Peyer's patch (tissue), 4 donors: ENCODE measurements around the gene ZNF514. TPM values are rescaled to one million over a fixed set of nuclear protein-coding genes. Genes with fewer than 3 reads are reported as not detected.
"Not testable (repeated sequence)": the region's sequence is repeated elsewhere in the genome, so short reads cannot be mapped to it uniquely, and the experiment has no call there.

ENCODE experiments used
- DNase-seq, 3 donors: peaks; one replicate each; pipeline ENCODE4 v3.0.0-alpha.2; 2017 to 2019
- H3K27ac ChIP-seq, 4 donors: fragments of 200-600 bp; sonication (generic); one replicate each; pipeline ENCODE4 v1.5.1; 2016 to 2019
- H3K27me3 ChIP-seq, 2 donors: fragments of 200-600 bp; sonication (generic); one replicate each; pipeline ENCODE4 v1.5.1; 2019
- H3K36me3 ChIP-seq, 3 donors: fragments of 200-600 bp; sonication (generic); one replicate each; pipeline ENCODE4 v1.5.1; 2016 to 2019
- H3K4me1 ChIP-seq, 4 donors: fragments of 200-600 bp; sonication (generic); one replicate each; pipeline ENCODE4 v1.5.1; 2016 to 2019
- H3K4me3 ChIP-seq, 4 donors: fragments of 200-600 bp; sonication (generic); 1 replicate in 3 of 4; 2 replicates in 1 of 4; pipeline ENCODE4 v1.5.1; 2016 to 2019; ENCODE audit warnings: mild to moderate bottlenecking in 1 of 4
- H3K9me3 ChIP-seq, 4 donors: fragments of 200-600 bp; sonication (generic); one replicate each; pipeline ENCODE4 v1.5.1; 2016 to 2019; ENCODE audit warnings: mild to moderate bottlenecking in 1 of 4
- POLR2A ChIP-seq, 2 donors: fragments of 450-650 bp; IDR thresholded peaks; one replicate each; pipeline ENCODE4 v1.5.1; 2017; ENCODE audit warnings: antibody characterized with exemption in 2 of 2, mild to moderate bottlenecking in 2 of 2, moderate library complexity in 2 of 2
- total RNA-seq, 4 donors: library from RNA; depleted of rRNA; stranded (reverse); fragments of >200 nt; gene quantifications; one replicate each; pipeline ENCODE4 v1.1.0, GENCODE V29; 2016
- TF ChIP-seq, protein P1 (sequence below), 6 experiments: fragments of 450-650 bp in 4 of 6; fragments of 200-600 bp in 2 of 6; sonication (generic) in 1 of 6; IDR thresholded peaks; one replicate each; pipeline ENCODE4 v1.5.1; 2017 to 2019; ENCODE audit warnings: antibody characterized with exemption in 6 of 6, mild to moderate bottlenecking in 3 of 6, moderate library complexity in 1 of 6

The ZNF514 gene
- total RNA-seq, 4 donors from 2014 or later: 14.2 to 52.0 (median 23.6) TPM

DNA sequence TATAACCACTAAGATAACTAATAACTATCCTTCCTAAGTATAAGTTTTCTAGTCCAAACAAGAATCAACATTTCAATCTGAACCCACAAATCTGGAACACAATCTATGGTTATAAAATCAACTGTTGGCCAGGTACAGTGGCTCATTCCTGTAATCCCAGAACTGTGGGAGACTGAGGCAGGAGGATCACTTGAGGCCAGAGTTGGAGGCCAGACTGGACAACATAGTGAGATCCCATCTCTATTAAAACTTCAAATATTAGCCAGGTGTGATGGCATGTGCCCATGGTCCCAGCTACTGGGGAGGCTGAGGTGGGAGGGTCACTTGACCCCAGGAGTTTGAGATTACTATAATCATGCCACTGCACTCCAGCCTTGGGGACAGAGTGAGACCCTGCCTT lies 49.3 kb downstream of the ZNF514 start:
- DNase-seq: no peak
- no peaks in the 10 kb centered on the region for H3K27me3 ChIP-seq
- no peak overlapping the region for H3K27ac ChIP-seq
- H3K4me1 ChIP-seq: peaks cover 0 to 5% (median 0%) of the 10 kb centered on the region in 4 donors
- no peak overlapping the region for H3K4me3 ChIP-seq
- TF ChIP-seq, protein P1, sequence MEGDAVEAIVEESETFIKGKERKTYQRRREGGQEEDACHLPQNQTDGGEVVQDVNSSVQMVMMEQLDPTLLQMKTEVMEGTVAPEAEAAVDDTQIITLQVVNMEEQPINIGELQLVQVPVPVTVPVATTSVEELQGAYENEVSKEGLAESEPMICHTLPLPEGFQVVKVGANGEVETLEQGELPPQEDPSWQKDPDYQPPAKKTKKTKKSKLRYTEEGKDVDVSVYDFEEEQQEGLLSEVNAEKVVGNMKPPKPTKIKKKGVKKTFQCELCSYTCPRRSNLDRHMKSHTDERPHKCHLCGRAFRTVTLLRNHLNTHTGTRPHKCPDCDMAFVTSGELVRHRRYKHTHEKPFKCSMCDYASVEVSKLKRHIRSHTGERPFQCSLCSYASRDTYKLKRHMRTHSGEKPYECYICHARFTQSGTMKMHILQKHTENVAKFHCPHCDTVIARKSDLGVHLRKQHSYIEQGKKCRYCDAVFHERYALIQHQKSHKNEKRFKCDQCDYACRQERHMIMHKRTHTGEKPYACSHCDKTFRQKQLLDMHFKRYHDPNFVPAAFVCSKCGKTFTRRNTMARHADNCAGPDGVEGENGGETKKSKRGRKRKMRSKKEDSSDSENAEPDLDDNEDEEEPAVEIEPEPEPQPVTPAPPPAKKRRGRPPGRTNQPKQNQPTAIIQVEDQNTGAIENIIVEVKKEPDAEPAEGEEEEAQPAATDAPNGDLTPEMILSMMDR (IDR thresholded peaks at IDR 0.05): no peak
- no peaks in the 10 kb centered on the region for H3K9me3 ChIP-seq
- H3K36me3 ChIP-seq: peaks cover 0 to 96% (median 8%) of the 10 kb centered on the region in 3 donors

DNA sequence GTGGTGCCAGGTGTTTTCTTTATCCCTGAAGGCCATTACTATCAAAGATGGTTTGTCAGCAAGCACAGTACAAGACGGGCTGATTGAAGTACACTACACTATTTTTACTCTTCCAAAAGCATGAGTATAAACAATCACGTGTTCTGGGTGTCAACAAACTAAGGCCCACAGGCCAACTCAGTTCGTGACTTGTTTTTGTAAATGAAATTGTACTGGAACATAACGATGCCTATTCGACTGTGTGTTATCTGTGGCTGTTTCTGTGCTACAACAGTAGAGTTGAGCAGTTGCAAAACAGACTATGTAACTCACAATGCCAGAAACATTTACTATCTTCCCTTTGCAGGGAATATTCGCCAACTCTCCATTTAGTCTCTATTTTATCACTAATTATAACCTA lies 50.4 kb downstream of the ZNF514 start:
- DNase-seq: no peak
- H3K4me3 ChIP-seq: no peak overlapping the region
- H3K27ac ChIP-seq: no peak overlapping the region
- no peaks in the 10 kb centered on the region for H3K9me3 ChIP-seq
- no peaks in the 10 kb centered on the region for H3K27me3 ChIP-seq
- H3K36me3 ChIP-seq: peaks cover 0 to 99% (median 8%) of the 10 kb centered on the region in 3 donors
- no peak for TF ChIP-seq POLR2A (IDR thresholded peaks at IDR 0.05)
- TF ChIP-seq, protein P1 (IDR thresholded peaks at IDR 0.05): no peak
- H3K4me1 ChIP-seq: no peaks in the 10 kb centered on the region

- DNase-seq: no peak
- Histone ChIP-seq H3K4me3 (no peak overlapping the region), H3K27ac (no peak overlapping the region), H3K36me3 (peaks cover 0 to 100% (median 8%) of the 10 kb centered on the region in 3 donors), H3K9me3 (no peaks in the 10 kb centered on the region), H3K4me1 (no peaks in the 10 kb centered on the region), H3K27me3 (no peaks in the 10 kb centered on the region)
- TF ChIP-seq, protein P1 (IDR thresholded peaks at IDR 0.05): no peak
Measured at GRCh38 chr2:95106081-95106480, 53.6 kb downstream of the ZNF514 start.

DNA sequence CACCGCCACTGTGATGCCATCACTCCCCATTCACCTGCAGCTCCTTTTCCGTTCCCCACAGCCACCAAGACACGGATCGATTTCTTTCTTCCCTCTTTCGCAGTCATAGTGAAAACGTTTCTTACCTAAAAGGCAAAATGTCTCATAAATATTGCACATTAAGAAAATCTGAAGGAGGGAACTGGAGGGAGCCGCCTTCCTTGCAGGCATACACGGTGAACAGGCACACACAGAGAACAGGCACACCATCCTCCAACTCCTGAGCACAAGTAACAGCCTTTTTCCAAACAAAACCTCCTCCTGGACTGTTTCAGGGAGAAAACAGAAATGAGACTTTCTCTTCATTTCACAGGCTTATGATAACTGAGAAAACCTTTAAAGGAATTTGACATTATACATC lies 55.0 kb downstream of the ZNF514 start:
- Histone ChIP-seq H3K27ac (no peak overlapping the region), H3K36me3 (peaks cover 0 to 100% (median 8%) of the 10 kb centered on the region in 3 donors), H3K4me3 (no peak overlapping the region), H3K9me3 (no peaks in the 10 kb centered on the region), H3K27me3 (no peaks in the 10 kb centered on the region), H3K4me1 (no peaks in the 10 kb centered on the region)
- DNase-seq: no peak
- TF ChIP-seq POLR2A (IDR thresholded peaks at IDR 0.05): no peak
- TF ChIP-seq, protein P1 (IDR thresholded peaks at IDR 0.05): no peak

GRCh38 chr2:95099910-95100309 lies 59.7 kb downstream of the ZNF514 start:
- Histone ChIP-seq H3K27ac (no peak overlapping the region), H3K36me3 (peaks cover 0 to 80% (median 0%) of the 10 kb centered on the region in 3 donors), H3K4me3 (no peak overlapping the region), H3K27me3 (no peaks in the 10 kb centered on the region), H3K9me3 (no peaks in the 10 kb centered on the region), H3K4me1 (no peaks in the 10 kb centered on the region)
- TF ChIP-seq, protein P1 (IDR thresholded peaks at IDR 0.05): no peak
- TF ChIP-seq POLR2A (IDR thresholded peaks at IDR 0.05): no peak
- no peak for DNase-seq

DNA sequence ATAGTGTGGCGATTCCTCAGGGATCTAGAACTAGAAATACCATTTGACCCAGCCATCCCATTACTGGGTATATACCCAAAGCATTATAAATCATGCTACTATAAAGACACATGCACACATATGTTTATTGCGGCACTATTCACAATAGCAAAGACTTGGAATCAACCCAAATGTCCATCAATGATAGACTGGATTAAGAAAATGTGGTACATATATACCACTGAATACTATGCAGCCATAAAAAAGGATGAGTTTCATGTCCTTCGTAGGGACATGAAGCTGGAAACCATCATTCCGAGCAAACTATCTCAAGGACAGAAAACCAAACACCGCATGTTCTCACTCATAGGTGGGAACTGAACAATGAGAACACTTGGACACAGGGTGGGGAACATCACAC lies 61.4 kb downstream of the ZNF514 start:
- H3K36me3 ChIP-seq: peaks cover 0 to 75% (median 0%) of the 10 kb centered on the region in 3 donors
- H3K4me3 ChIP-seq, H3K27ac ChIP-seq, H3K4me1 ChIP-seq, DNase-seq, H3K9me3 ChIP-seq, H3K27me3 ChIP-seq: not testable (repeated sequence)

Other genes starting within 250 kb of the ZNF514 start
- 1 to 10 TPM in 1 of 4 donors, not detected in 3; 1.2 TPM for gene MAL, start 134.1 kb downstream of the ZNF514 start, total RNA-seq
- gene MRPS5, start 38.0 kb downstream of the ZNF514 start, total RNA-seq: 10 to 100 TPM; 52.0 to 87.3 (median 66.2) TPM
- 1 to 10 TPM in 3 of 4 donors, not detected in 1; 3.2 to 3.8 (median 3.7) TPM for gene ZNF2, start 6.0 kb upstream of the ZNF514 start, total RNA-seq
- 10 to 100 TPM in 1 of 4 donors, 1 to 10 TPM in 3; 2.7 to 16.5 (median 6.6) TPM for gene ZNF892, start 47.7 kb upstream of the ZNF514 start, total RNA-seq
- 10 to 100 TPM; 13.1 to 68.9 (median 39.2) TPM for gene PROM2, start 114.6 kb upstream of the ZNF514 start, total RNA-seq
- gene KCNIP3, start 137.5 kb upstream of the ZNF514 start, total RNA-seq: 10 to 100 TPM in 1 of 4 donors, 1 to 10 TPM in 3; 4.9 to 11.4 (median 7.2) TPM
- 100 to 1,000 TPM in 2 of 4 donors, 10 to 100 TPM in 2; 10.7 to 112 (median 87.1) TPM for gene FAHD2A, start 242.9 kb upstream of the ZNF514 start, total RNA-seq